Activated CD8-positive, alpha-beta memory T cell treated with anti-CD3 and anti-CD28 coated beads, Interleukin-2, amount 50 U/mL, for 24 hours (primary cell): ENCODE measurements around the gene RBM15.

ENCODE experiments used
- DNase-seq: peaks from one replicate; pipeline ENCODE4 v3.0.0-alpha.2; 2020; ENCODE audit errors: extremely low read depth

The RBM15 gene

GRCh38 chr1:110350360-110350759 lies 11.2 kb downstream of the RBM15 start:
- DNase-seq, result no peak

- DNase-seq, result no peak
Measured at GRCh38 chr1:110355321-110355720, 16.1 kb downstream of the RBM15 start.

GRCh38 chr1:110356379-110356778 lies 17.2 kb downstream of the RBM15 start:
- DNase-seq, result no peak

GRCh38 chr1:110360431-110360830 lies 21.3 kb downstream of the RBM15 start:
- DNase-seq, result no peak

GRCh38 chr1:110361856-110362255 lies 22.7 kb downstream of the RBM15 start:
- DNase-seq, result no peak

GRCh38 chr1:110364221-110364620 lies 25.0 kb downstream of the RBM15 start:
- DNase-seq, result no peak

- no peak for DNase-seq
Measured at GRCh38 chr1:110370827-110371226, 31.6 kb downstream of the RBM15 start.

- no peak for DNase-seq
Measured at GRCh38 chr1:110375490-110375889, 36.3 kb downstream of the RBM15 start.

- no peak for DNase-seq
Measured at GRCh38 chr1:110380672-110381283, 41.6 kb downstream of the RBM15 start.

- DNase-seq, result no peak
Measured at GRCh38 chr1:110383251-110383990, 44.2 kb downstream of the RBM15 start.

- DNase-seq, result no peak
Measured at GRCh38 chr1:110384581-110385321, 45.6 kb downstream of the RBM15 start.

- no peak for DNase-seq
Measured at GRCh38 chr1:110385369-110385768, 46.2 kb downstream of the RBM15 start.

- DNase-seq, result no peak
Measured at GRCh38 chr1:110387048-110387754, 48.0 kb downstream of the RBM15 start.

- no peak for DNase-seq
Measured at GRCh38 chr1:110390096-110390495, 50.9 kb downstream of the RBM15 start.

GRCh38 chr1:110390692-110391245 lies 51.6 kb downstream of the RBM15 start, which contains the start of gene SLC16A4:
Gene SLC16A4, minus strand, starts transcription at chr1:110391026. Its CDS starts 1,703 bp downstream, at chr1:110389323.
- DNase-seq, result no peak

- DNase-seq, result no peak
Measured at GRCh38 chr1:110393286-110393685, 54.1 kb downstream of the RBM15 start.

GRCh38 chr1:110393691-110394492 lies 54.7 kb downstream of the RBM15 start:
- no peak for DNase-seq

- no peak for DNase-seq
Measured at GRCh38 chr1:110394493-110394820, 55.3 kb downstream of the RBM15 start.
